MM.1S (cell line): ENCODE results near the gene SLC22A2.

Experiments used
- EZH2phosphoT487 ChIP-seq: fragments of 300-600 bp; sonication (generic); IDR thresholded peaks from 2 replicates; pipeline ENCODE4 v1.6.1; 2018; ENCODE audit warnings: antibody characterized with exemption, low read length
- TF ChIP-seq, protein P1 (sequence below): fragments of 300-600 bp; sonication (generic); IDR thresholded peaks from 2 replicates; pipeline ENCODE4 v1.5.1; 2016; ENCODE audit warnings: antibody characterized with exemption, low read length, mixed read lengths

- TF ChIP-seq, protein P1, sequence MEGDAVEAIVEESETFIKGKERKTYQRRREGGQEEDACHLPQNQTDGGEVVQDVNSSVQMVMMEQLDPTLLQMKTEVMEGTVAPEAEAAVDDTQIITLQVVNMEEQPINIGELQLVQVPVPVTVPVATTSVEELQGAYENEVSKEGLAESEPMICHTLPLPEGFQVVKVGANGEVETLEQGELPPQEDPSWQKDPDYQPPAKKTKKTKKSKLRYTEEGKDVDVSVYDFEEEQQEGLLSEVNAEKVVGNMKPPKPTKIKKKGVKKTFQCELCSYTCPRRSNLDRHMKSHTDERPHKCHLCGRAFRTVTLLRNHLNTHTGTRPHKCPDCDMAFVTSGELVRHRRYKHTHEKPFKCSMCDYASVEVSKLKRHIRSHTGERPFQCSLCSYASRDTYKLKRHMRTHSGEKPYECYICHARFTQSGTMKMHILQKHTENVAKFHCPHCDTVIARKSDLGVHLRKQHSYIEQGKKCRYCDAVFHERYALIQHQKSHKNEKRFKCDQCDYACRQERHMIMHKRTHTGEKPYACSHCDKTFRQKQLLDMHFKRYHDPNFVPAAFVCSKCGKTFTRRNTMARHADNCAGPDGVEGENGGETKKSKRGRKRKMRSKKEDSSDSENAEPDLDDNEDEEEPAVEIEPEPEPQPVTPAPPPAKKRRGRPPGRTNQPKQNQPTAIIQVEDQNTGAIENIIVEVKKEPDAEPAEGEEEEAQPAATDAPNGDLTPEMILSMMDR: no peak
- no peak for TF ChIP-seq EZH2phosphoT487
Measured at GRCh38 chr6:160269023-160269521, 10.5 kb upstream of the SLC22A2 start.
